HepG2 (cell line): ENCODE results near the gene CTSD. TPM values are rescaled to one million over a fixed set of nuclear protein-coding genes. Genes with fewer than 3 reads are reported as not detected.

Experiments
- ERF ChIP-seq: IDR thresholded peaks from 2 replicates; pipeline ENCODE4 v1.6.1; 2018; ENCODE audit warnings: missing biosample characterization, missing genetic modification reagents
- FOXA1 ChIP-seq, 2 experiments: fragments of 450-650 bp in 1 of 2; sonication (generic) in 1 of 2; formaldehyde crosslinking in 1 of 2; IDR thresholded peaks; 2 replicates each; pipeline versions ENCODE4 v1.4.0 to v1.6.1; 2016 to 2020; ENCODE audit warnings: missing genetic modification reagents in 1 of 2
- MAZ ChIP-seq, 2 experiments: sonication (generic) in 1 of 2; formaldehyde crosslinking in 1 of 2; IDR thresholded peaks; 2 replicates each; pipeline versions ENCODE4 v1.5.0 to v1.6.1; 2012 to 2020; ENCODE audit warnings: low read depth in 2 of 2, mild to moderate bottlenecking in 2 of 2, borderline replicate concordance in 1 of 2, improper control_type of control experiment in 1 of 2, low read length in 1 of 2, missing genetic modification reagents in 1 of 2, moderate library complexity in 1 of 2
- POLR2AphosphoS5 ChIP-seq: IDR thresholded peaks from 2 replicates; pipeline ENCODE4 v1.6.1; 2012; ENCODE audit warnings: low read depth, low read length
- RBFOX2 ChIP-seq: fragments of 200-400 bp; formaldehyde crosslinking; IDR thresholded peaks from 2 replicates; pipeline ENCODE4 v1.6.1; 2017; ENCODE audit warnings: low read depth, mild to moderate bottlenecking, low read length
- TBL1XR1 ChIP-seq: fragments of 150-350 bp; IDR thresholded peaks from 2 replicates; pipeline ENCODE4 v1.6.1; 2014; ENCODE audit warnings: borderline replicate concordance, low read length; ENCODE audit not compliant: partially characterized antibody
- XBP1 ChIP-seq: sonication (generic); formaldehyde crosslinking; IDR thresholded peaks from 2 replicates; pipeline ENCODE4 v1.5.0; 2020; ENCODE audit warnings: missing genetic modification reagents
- ZFP82 ChIP-seq: sonication (generic); formaldehyde crosslinking; IDR thresholded peaks from 2 replicates; pipeline ENCODE4 v1.5.1; 2020; ENCODE audit warnings: mild to moderate bottlenecking, missing genetic modification reagents, borderline replicate concordance
- ZMYM4 ChIP-seq: sonication (generic); formaldehyde crosslinking; IDR thresholded peaks from 2 replicates; pipeline ENCODE4 v1.8.1; 2023; ENCODE audit warnings: mild to moderate bottlenecking, missing genetic modification reagents
- ZNF180 ChIP-seq: sonication (generic); formaldehyde crosslinking; IDR thresholded peaks from 2 replicates; pipeline ENCODE4 v1.4.0; 2020; ENCODE audit warnings: low read depth, missing genetic modification reagents, borderline replicate concordance
- ZNF660 ChIP-seq: sonication (generic); formaldehyde crosslinking; IDR thresholded peaks from 2 replicates; pipeline ENCODE4 v1.5.1; 2020; ENCODE audit warnings: mild to moderate bottlenecking, low read depth, missing genetic modification reagents, borderline replicate concordance
- ZNF788 ChIP-seq: sonication (generic); formaldehyde crosslinking; IDR thresholded peaks from 2 replicates; pipeline ENCODE4 v1.5.0; 2020; ENCODE audit warnings: mild to moderate bottlenecking, missing genetic modification reagents, borderline replicate concordance
- polyA plus RNA-seq, 8 experiments: library from polyadenylated mRNA; depleted of rRNA in 3 of 8; stranded (reverse) in 7 of 8; unstranded in 1 of 8; fragments of >200 nt; fragmentation: Illumina TruSeq in 4 of 8; extraction: Trizol in 4 of 8; gene quantifications; 2 replicates each; pipeline versions ENCODE4 v1.2.1 to v1.2.3, GENCODE V29; 2011 to 2016; ENCODE audit warnings: low read depth in 4 of 8, missing spikeins in 1 of 8, mixed read lengths in 1 of 8; ENCODE audit not compliant: insufficient read depth in 1 of 8
- total RNA-seq, 5 experiments: library from RNA; depleted of rRNA; stranded (reverse); fragments of >200 nt; fragmentation: Illumina TruSeq; extraction: Trizol; gene quantifications; 2 replicates each; pipeline ENCODE4 v1.2.3, GENCODE V29; 2016; ENCODE audit warnings: low read depth in 1 of 5
- TF ChIP-seq, protein P1 (sequence below): sonication (generic); formaldehyde crosslinking; IDR thresholded peaks from 2 replicates; pipeline ENCODE4 v1.4.0; 2020; ENCODE audit warnings: missing genetic modification reagents
- TF ChIP-seq, protein P2 (sequence below): IDR thresholded peaks from 2 replicates; pipeline ENCODE4 v1.6.1; 2016; ENCODE audit warnings: missing biosample characterization, missing genetic modification reagents, low read depth
- TF ChIP-seq, protein P3 (sequence below): sonication (generic); formaldehyde crosslinking; IDR thresholded peaks from 2 replicates; pipeline ENCODE4 v1.9.0; 2021; ENCODE audit warnings: mild to moderate bottlenecking, missing genetic modification reagents
- TF ChIP-seq, protein P4 (sequence below): sonication (generic); formaldehyde crosslinking; IDR thresholded peaks from 2 replicates; pipeline ENCODE4 v1.4.0; 2020; ENCODE audit warnings: mild to moderate bottlenecking, missing genetic modification reagents

CTSD gene
- total and polyA plus RNA-seq, 2 of the 13 experiments (the other 11 are each of a cell fraction or from before 2014, with no cell fraction given) = 143 to 230 TPM

DNA sequence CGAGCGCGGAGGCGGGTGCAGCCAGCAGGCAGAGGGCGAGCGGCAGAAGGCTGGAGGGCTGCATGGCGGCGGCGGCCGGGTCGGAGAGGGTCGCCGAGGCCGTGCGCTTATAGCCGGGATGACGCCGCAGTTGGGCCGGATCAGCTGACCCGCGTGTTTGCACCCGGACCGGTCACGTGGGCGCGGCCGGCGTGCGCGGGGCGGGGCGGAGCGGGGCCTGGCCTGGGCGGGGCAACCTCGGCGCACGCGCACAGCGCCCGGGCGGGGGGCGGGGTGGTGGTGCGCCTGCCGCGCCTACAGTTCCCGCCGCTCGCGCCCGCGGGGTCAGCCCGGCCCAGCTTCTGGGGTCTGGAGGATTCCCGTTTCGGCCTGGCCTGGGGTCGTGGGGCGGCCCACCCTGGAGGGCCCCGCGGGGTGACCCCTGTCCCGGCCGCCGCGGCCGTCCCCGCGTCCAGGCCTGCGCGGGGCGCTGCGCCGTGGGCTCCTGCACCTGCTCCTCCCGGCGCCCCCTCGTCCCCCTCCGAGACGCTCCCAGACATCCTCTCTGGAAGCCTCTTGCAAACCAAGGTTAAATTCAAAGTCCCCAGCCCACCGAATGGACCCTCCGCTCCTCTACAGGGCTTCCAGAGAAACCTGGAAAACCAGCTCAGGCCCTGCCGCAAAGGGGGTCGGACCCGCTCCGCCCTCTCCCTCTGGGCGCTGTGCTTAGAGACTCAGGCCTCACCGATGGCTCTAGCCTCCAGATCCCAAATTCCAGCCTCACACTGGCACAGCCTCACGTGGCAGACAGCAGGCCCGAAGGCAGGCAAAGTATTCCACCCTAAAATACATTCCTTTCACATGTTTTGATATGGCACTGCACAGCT is at the start of gene CTSD (continued):
- peak; percentile 43; the same call in 1 of the 2 replicates for TF ChIP-seq ZNF788 (CRISPR knock-in tag)
- 0 out of 2 replicates have a peak, but pooled peaks have one; percentile 46 for TF ChIP-seq ZFP82 (CRISPR knock-in tag)
- no peak for TF ChIP-seq MAZ (IDR thresholded peaks at IDR 0.05; ENCODE audit: borderline replicate concordance, low read depth, low read length)
- TF ChIP-seq MAZ (CRISPR knock-in tag; IDR thresholded peaks at IDR 0.05; ENCODE audit: low read depth) = peak; percentile 25; the same call in 1 of the 2 replicates
- TF ChIP-seq ERF (CRISPR knock-in tag) = 0 out of 2 replicates have a peak, but pooled peaks have one; percentile 23
- TF ChIP-seq, protein P1, sequence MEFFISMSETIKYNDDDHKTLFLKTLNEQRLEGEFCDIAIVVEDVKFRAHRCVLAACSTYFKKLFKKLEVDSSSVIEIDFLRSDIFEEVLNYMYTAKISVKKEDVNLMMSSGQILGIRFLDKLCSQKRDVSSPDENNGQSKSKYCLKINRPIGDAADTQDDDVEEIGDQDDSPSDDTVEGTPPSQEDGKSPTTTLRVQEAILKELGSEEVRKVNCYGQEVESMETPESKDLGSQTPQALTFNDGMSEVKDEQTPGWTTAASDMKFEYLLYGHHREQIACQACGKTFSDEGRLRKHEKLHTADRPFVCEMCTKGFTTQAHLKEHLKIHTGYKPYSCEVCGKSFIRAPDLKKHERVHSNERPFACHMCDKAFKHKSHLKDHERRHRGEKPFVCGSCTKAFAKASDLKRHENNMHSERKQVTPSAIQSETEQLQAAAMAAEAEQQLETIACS = 0 out of 2 replicates have a peak, but pooled peaks have one; percentile 20
- TF ChIP-seq ZMYM4 (CRISPR knock-in tag) = peak; percentile 54; the same call in 1 of the 2 replicates
- peak; percentile 47; the same call in 1 of the 2 replicates for TF ChIP-seq POLR2AphosphoS5
- no peak for TF ChIP-seq XBP1 (CRISPR knock-in tag)
- TF ChIP-seq ZNF180 (CRISPR knock-in tag) = no peak
- TF ChIP-seq, protein P2, sequence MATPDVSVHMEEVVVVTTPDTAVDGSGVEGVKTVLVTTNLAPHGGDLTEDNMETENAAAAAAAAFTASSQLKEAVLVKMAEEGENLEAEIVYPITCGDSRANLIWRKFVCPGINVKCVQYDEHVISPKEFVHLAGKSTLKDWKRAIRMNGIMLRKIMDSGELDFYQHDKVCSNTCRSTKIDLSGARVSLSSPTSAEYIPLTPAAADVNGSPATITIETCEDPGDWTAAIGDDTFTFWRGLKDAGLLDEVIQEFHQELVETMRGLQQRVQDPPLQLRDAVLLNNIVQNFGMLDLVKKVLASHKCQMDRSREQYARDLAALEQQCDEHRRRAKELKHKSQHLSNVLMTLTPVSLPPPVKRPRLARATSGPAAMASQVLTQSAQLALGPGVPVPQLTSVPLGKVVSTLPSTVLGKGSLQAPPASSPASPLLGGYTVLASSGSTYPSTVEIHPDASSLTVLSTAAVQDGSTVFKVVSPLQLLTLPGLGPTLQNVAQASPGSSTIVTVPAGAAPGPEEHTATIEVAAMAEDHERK = 0 out of 2 replicates have a peak, but pooled peaks have one; percentile 32
- TF ChIP-seq RBFOX2 = peak; percentile 82
- TF ChIP-seq, protein P3, sequence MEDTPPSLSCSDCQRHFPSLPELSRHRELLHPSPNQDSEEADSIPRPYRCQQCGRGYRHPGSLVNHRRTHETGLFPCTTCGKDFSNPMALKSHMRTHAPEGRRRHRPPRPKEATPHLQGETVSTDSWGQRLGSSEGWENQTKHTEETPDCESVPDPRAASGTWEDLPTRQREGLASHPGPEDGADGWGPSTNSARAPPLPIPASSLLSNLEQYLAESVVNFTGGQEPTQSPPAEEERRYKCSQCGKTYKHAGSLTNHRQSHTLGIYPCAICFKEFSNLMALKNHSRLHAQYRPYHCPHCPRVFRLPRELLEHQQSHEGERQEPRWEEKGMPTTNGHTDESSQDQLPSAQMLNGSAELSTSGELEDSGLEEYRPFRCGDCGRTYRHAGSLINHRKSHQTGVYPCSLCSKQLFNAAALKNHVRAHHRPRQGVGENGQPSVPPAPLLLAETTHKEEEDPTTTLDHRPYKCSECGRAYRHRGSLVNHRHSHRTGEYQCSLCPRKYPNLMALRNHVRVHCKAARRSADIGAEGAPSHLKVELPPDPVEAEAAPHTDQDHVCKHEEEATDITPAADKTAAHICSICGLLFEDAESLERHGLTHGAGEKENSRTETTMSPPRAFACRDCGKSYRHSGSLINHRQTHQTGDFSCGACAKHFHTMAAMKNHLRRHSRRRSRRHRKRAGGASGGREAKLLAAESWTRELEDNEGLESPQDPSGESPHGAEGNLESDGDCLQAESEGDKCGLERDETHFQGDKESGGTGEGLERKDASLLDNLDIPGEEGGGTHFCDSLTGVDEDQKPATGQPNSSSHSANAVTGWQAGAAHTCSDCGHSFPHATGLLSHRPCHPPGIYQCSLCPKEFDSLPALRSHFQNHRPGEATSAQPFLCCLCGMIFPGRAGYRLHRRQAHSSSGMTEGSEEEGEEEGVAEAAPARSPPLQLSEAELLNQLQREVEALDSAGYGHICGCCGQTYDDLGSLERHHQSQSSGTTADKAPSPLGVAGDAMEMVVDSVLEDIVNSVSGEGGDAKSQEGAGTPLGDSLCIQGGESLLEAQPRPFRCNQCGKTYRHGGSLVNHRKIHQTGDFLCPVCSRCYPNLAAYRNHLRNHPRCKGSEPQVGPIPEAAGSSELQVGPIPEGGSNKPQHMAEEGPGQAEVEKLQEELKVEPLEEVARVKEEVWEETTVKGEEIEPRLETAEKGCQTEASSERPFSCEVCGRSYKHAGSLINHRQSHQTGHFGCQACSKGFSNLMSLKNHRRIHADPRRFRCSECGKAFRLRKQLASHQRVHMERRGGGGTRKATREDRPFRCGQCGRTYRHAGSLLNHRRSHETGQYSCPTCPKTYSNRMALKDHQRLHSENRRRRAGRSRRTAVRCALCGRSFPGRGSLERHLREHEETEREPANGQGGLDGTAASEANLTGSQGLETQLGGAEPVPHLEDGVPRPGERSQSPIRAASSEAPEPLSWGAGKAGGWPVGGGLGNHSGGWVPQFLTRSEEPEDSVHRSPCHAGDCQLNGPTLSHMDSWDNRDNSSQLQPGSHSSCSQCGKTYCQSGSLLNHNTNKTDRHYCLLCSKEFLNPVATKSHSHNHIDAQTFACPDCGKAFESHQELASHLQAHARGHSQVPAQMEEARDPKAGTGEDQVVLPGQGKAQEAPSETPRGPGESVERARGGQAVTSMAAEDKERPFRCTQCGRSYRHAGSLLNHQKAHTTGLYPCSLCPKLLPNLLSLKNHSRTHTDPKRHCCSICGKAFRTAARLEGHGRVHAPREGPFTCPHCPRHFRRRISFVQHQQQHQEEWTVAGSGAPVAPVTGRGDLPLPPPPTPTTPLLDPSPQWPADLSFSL (CRISPR knock-in tag) = no peak
- no peak for TF ChIP-seq FOXA1 (IDR thresholded peaks at IDR 0.05)
- TF ChIP-seq FOXA1 (CRISPR knock-in tag; IDR thresholded peaks at IDR 0.05) = peak; percentile 67; the same call in 1 of the 2 replicates
- TF ChIP-seq, protein P4, sequence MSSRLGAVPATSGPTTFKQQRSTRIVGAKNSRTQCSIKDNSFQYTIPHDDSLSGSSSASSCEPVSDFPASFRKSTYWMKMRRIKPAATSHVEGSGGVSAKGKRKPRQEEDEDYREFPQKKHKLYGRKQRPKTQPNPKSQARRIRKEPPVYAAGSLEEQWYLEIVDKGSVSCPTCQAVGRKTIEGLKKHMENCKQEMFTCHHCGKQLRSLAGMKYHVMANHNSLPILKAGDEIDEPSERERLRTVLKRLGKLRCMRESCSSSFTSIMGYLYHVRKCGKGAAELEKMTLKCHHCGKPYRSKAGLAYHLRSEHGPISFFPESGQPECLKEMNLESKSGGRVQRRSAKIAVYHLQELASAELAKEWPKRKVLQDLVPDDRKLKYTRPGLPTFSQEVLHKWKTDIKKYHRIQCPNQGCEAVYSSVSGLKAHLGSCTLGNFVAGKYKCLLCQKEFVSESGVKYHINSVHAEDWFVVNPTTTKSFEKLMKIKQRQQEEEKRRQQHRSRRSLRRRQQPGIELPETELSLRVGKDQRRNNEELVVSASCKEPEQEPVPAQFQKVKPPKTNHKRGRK = no peak
- no peak for TF ChIP-seq ZNF660 (CRISPR knock-in tag)
- TF ChIP-seq TBL1XR1 = no peak
